ENCODE results near the gene CENPM.

Gene CENPM

DNA sequence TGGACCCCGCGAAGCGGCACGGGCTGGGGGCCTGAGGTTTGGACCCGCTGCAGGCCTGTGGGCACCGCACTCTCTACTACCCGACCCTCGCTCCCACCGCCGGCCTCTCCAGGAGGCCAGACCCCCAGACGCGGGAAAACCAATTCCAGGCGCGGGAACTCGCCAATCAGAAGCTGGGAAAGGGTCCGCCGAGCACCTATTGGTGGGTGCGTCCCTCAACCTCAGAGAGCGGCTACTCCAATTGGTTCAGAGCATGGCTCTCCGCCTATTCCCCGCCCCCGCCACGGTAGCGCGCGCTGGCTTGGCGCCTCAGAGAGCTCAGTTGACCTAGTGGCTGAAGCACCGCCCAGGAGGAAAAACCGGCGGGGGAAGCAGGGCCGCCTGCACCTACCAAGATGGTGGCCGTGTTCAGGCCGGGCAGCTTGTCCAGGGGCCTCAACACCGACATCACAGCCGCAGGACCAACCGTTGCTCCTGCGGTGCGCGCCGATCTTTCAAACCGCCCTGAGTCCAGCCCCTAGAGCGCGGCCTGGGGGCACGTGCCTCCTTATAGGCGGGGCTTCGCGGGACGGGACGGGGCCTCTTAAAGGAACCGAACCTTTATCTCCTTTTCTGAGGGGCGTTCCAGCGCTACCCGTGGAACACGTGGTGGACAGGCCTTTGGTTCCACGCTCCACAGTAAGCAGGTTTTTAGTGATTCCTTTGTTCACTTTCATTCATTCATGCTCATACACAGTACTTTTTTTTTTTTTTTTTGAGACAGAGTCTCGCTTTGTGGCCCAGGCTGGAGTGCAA lies at the start of gene CENPM:
Gene CENPM, minus strand, starts transcription at position 524 of the 795 bp plus-strand sequence. Its CDS starts 76 bp downstream, at position 448.
- Mint-ChIP-seq H3K36me3 (peaks cover 11% of the 10 kb centered on the region), H3K27ac (peak within 1 kb of the TSS; percentile 79), H3K9me3 (no peaks in the 10 kb centered on the region), H3K4me3 (peak within 1 kb of the TSS; percentile 90), H3K27me3 (peaks cover 5% of the 10 kb centered on the region), H3K4me1 (peaks cover 61% of the 10 kb centered on the region)
- ATAC-seq = peak; percentile 97

DNA sequence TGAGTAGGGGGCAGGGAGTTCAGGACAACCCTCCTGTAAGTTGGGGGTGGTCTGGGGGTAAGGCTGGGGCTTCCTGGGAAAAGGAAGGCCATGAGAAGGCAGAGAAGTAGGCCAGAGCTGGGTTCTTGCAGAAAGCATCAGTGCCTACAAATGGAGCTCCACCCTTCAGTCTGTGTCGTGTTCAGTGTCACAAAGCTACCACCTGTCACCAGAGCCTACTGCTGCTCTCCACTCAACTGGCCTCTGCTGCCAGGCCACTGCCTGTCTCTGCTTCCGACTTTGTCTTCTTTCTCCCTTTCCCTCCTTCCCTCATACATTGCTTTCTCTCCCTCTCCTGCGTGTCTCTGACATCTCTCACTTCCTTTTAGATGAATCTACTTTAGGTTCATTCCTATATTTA lies 48.3 kb upstream of the CENPM start:
- Mint-ChIP-seq H3K27me3 (no peaks in the 10 kb centered on the region), H3K27ac (peak overlapping the region; percentile 13), H3K36me3 (no peaks in the 10 kb centered on the region), H3K4me3 (no peak overlapping the region), H3K4me1 (peaks cover 33% of the 10 kb centered on the region), H3K9me3 (no peaks in the 10 kb centered on the region)
- ATAC-seq = no peak

GRCh38 chr22:41992496-41992895 lies 45.5 kb upstream of the CENPM start:
- Mint-ChIP-seq H3K36me3 (no peaks in the 10 kb centered on the region), H3K27ac (no peak overlapping the region), H3K27me3 (peaks cover 12% of the 10 kb centered on the region), H3K4me3 (no peak overlapping the region), H3K4me1 (peaks cover 13% of the 10 kb centered on the region), H3K9me3 (no peaks in the 10 kb centered on the region)
- no peak for ATAC-seq

DNA sequence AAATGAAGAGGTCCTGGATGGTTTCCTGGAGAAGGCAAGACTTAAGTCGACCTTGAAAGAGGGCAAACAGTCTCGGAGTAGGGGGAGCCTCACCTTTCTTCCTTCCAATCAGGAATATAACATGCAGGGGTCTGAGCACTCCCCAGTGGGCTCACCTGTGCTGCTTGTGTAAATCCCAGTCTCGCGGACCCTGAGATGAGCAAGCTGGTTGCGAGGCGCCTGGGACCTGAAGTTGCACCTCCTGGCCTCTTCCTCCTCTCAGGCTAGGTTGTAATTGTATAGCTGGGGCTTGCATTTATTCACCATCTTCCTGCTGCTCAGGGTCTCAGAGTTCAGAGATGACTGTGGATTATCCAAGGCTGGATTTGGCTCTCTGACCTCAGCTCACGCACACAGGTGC lies 44.2 kb upstream of the CENPM start:
- Mint-ChIP-seq H3K9me3 (no peaks in the 10 kb centered on the region), H3K27me3 (peaks cover 15% of the 10 kb centered on the region), H3K4me1 (peaks cover 11% of the 10 kb centered on the region), H3K27ac (no peak overlapping the region), H3K4me3 (no peak overlapping the region), H3K36me3 (no peaks in the 10 kb centered on the region)
- no peak for ATAC-seq

DNA sequence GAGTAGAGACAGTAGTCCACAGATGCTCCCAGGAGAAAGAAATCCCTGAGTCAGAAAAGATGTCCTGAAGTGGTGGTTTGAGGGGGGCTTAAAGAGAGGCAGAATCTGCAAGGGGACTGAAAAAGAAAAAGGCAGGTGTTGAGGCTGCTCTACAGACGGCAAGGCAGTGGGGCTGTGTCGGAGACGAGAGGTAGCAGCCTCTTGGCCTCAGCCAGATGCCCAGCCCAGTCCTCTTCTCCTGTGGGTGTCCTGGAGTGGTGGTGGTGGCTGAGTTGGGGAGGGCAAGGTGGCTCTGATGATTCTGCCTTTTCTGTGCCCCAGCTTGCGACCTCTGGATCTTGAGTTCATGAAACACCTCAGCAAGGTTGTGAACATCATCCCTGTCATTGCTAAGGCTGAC lies 42.3 kb upstream of the CENPM start:
- Mint-ChIP-seq H3K27me3 (peaks cover 15% of the 10 kb centered on the region), H3K27ac (no peak overlapping the region), H3K9me3 (no peaks in the 10 kb centered on the region), H3K36me3 (no peaks in the 10 kb centered on the region), H3K4me1 (no peaks in the 10 kb centered on the region), H3K4me3 (no peak overlapping the region)
- no peak for ATAC-seq

- H3K4me3 Mint-ChIP-seq = no peak overlapping the region
- peaks cover 15% of the 10 kb centered on the region for H3K27me3 Mint-ChIP-seq
- ATAC-seq = no peak
- no peak overlapping the region for H3K27ac Mint-ChIP-seq
- no peaks in the 10 kb centered on the region for H3K4me1 Mint-ChIP-seq
- H3K36me3 Mint-ChIP-seq = no peaks in the 10 kb centered on the region
- H3K9me3 Mint-ChIP-seq = no peaks in the 10 kb centered on the region
Measured at GRCh38 chr22:41987276-41987675, 40.3 kb upstream of the CENPM start.

GRCh38 chr22:41983513-41984405 lies 36.8 kb upstream of the CENPM start:
- Mint-ChIP-seq H3K36me3 (no peaks in the 10 kb centered on the region), H3K27me3 (peaks cover 24% of the 10 kb centered on the region), H3K4me1 (peaks cover 6% of the 10 kb centered on the region), H3K4me3 (no peak overlapping the region), H3K27ac (no peak overlapping the region), H3K9me3 (no peaks in the 10 kb centered on the region)
- ATAC-seq = no peak

GRCh38 chr22:41982865-41983264 lies 35.9 kb upstream of the CENPM start:
- no peak for ATAC-seq
- peaks cover 24% of the 10 kb centered on the region for H3K27me3 Mint-ChIP-seq
- peaks cover 6% of the 10 kb centered on the region for H3K4me1 Mint-ChIP-seq
- no peaks in the 10 kb centered on the region for H3K36me3 Mint-ChIP-seq
- H3K27ac Mint-ChIP-seq = no peak overlapping the region
- no peak overlapping the region for H3K4me3 Mint-ChIP-seq
- H3K9me3 Mint-ChIP-seq = no peaks in the 10 kb centered on the region

DNA sequence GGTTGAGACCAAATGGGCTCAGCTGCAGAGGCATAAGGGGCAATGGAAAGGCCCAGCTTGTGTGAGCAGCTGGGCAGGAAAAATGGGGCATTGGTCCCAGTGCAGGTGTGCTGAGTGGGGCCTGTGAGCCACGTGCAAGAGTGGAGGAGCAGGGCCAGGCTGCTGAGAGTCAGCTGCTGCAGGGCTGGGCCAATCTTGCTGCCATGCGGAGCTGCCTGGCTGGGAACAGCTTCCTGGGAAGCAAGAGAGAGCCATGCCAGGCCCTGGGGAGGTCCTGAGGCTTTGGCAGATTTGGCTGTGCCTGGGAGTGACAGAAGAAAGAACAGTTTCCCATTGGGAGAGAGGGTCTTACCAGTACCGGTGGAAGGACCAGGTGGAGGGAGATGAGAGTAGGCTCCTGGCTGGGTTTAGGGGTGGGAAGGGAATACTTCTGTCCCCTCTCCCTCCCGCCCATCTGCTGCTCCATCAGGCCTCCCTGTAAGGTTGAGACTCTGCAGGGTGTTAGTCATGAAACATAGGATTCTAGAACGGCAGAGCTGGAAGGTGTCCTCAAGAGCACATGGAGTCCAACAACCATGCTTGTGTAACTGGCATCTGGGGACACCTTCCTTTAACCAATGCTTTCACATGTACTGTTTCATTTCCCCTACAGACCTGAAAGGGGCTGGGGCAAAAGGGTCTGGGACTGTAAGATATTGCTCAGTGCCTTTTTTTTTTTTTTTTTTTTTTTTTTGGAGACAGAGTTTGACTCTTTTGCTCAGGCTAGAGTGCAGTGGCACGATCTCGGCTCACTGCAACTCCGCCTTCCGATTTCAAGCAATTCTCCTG lies 32.7 kb upstream of the CENPM start:
- no peaks in the 10 kb centered on the region for H3K36me3 Mint-ChIP-seq
- peaks cover 19% of the 10 kb centered on the region for H3K4me1 Mint-ChIP-seq
- H3K4me3 Mint-ChIP-seq = no peak overlapping the region
- H3K9me3 Mint-ChIP-seq = no peaks in the 10 kb centered on the region
- peak; percentile 58 for ATAC-seq
- no peak overlapping the region for H3K27ac Mint-ChIP-seq
- H3K27me3 Mint-ChIP-seq = peaks cover 45% of the 10 kb centered on the region

DNA sequence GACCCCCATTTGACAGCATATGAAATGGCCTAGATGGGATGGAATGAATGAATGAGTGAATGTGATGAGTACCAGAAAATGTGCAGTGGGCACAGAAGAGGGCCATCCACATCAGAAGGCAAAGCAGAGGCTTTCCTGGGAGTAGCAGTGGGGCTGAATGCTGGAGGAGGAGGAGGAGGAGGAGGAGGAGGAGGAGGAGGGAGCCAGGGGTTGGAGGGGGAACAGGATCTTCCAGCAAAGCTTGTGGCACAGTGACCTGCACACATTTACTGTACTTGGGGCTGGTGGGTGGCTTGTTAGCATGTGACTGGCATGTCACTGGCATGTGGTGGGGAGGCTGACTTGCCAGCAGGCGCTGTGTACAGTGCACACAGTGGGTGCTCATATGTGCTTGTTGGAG lies 31.8 kb upstream of the CENPM start:
- H3K27me3 Mint-ChIP-seq = peaks cover 45% of the 10 kb centered on the region
- H3K4me1 Mint-ChIP-seq = peaks cover 19% of the 10 kb centered on the region
- no peaks in the 10 kb centered on the region for H3K36me3 Mint-ChIP-seq
- H3K27ac Mint-ChIP-seq = no peak overlapping the region
- H3K9me3 Mint-ChIP-seq = no peaks in the 10 kb centered on the region
- ATAC-seq = no peak
- H3K4me3 Mint-ChIP-seq = no peak overlapping the region

DNA sequence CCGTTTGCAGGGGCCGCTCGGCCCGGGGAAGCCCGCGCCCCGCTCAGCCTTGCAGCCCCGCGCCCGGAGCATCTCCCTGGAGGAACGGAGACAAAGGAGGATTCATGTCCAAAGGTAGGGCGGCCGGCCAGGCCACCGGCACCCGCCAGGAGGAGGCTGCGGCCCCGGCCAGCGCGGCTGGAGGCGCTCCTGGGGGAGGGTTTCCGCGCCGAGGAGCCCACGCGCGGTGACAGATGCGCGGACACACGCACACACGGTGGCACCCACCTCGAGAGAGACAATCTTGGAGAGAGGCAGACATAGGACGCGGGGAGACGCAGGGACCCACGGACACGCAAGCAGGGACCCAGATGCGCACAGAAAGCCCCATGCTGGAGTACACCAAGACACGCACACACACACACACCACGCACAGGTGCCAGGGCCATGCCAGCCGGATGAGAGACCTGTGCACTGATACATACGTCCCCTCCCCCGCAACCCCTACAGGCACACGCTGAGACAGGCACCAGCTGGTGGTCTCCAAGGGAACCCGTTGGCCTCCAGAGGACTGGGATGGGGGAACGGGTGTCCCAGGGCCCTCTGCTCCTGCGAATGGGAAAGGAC lies 30.1 kb upstream of the CENPM start:
- H3K27ac Mint-ChIP-seq = no peak overlapping the region
- no peak for ATAC-seq
- peaks cover 58% of the 10 kb centered on the region for H3K27me3 Mint-ChIP-seq
- peak overlapping the region; percentile 57 for H3K4me3 Mint-ChIP-seq
- H3K9me3 Mint-ChIP-seq = no peaks in the 10 kb centered on the region
- H3K4me1 Mint-ChIP-seq = peaks cover 24% of the 10 kb centered on the region
- no peaks in the 10 kb centered on the region for H3K36me3 Mint-ChIP-seq

DNA sequence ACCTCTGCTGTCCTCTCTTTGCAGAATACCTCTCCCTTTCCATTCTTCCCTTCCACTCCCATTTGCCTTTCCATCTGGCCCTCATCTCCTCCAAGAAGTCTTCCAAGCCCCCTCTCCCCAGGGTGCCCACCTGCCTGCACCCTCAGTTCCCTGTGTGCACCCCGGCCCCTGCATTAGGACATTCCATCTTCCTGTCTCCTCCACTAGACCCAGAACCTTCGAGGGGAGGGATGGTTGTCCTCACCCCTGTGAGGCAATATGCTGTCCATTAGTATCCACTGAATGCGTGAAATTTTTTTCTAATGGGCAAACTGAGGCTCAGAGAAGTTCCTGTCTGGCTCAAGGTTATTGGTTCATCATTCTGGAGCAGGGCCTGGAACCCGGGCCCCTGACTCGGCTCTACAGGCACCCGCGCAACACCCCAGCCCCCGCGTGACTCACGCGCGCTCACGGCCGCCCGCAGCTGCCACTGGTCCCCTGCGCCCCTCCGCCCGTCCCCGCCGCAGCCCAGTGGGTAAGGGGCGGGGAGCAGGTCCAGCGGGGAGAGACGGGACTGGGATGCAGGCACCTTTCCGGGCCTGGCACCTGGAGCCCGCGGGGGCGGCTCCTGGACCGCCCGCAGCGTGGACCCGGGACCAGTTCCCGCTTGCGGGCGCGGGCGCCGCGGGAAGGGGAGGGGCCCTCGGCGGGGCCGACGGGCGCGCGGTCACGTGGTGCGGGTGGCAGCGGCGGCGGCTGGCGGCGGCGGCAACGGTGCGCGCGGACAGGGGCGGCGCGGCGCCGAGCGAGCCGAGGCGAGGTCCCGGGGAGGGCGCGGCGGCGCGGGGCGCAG lies 29.3 kb upstream of the CENPM start:
- Mint-ChIP-seq H3K27me3 (peaks cover 65% of the 10 kb centered on the region), H3K9me3 (no peaks in the 10 kb centered on the region), H3K36me3 (no peaks in the 10 kb centered on the region), H3K27ac (no peak overlapping the region), H3K4me1 (peaks cover 24% of the 10 kb centered on the region), H3K4me3 (peak overlapping the region; percentile 45)
- peak; percentile 59 for ATAC-seq

GRCh38 chr22:41975299-41976069 lies 28.5 kb upstream of the CENPM start:
- peak overlapping the region; percentile 45 for H3K4me3 Mint-ChIP-seq
- H3K27me3 Mint-ChIP-seq = peaks cover 73% of the 10 kb centered on the region
- H3K4me1 Mint-ChIP-seq = peaks cover 24% of the 10 kb centered on the region
- no peaks in the 10 kb centered on the region for H3K36me3 Mint-ChIP-seq
- ATAC-seq = no peak
- H3K9me3 Mint-ChIP-seq = no peaks in the 10 kb centered on the region
- no peak overlapping the region for H3K27ac Mint-ChIP-seq
